Ovary (tissue), 9 donors: ENCODE results near the gene TBXAS1. TPM values are rescaled to one million over a fixed set of nuclear protein-coding genes. Genes with fewer than 3 reads are reported as not detected.

Experiments used
- DNase-seq, 5 donors: peaks; one replicate each; pipeline ENCODE4 v3.0.0-alpha.2; 2019 to 2020
- H3K27ac ChIP-seq, 2 donors: fragments of 200-600 bp; one replicate each; pipeline versions ENCODE4 v1.5.1 to v1.8.0; 2019 to 2022
- H3K27me3 ChIP-seq: fragments of 200-600 bp; one replicate; pipeline ENCODE4 v1.8.0; 2022
- H3K36me3 ChIP-seq: fragments of 200-600 bp; sonication (generic); one replicate; pipeline ENCODE4 v1.5.1; 2019
- H3K4me1 ChIP-seq: one replicate; pipeline ENCODE4 v1.8.1; 2013; ENCODE audit warnings: mild to moderate bottlenecking, moderate library complexity; ENCODE audit not compliant: insufficient read depth
- H3K4me3 ChIP-seq: fragments of 200-600 bp; sonication (generic); one replicate; pipeline ENCODE4 v1.5.1; 2017
- H3K9me3 ChIP-seq, 2 donors: fragments of 200-600 bp in 1 of 2; sonication (generic) in 1 of 2; one replicate each; pipeline versions ENCODE4 v1.5.1 to v1.8.1; 2013 to 2019; ENCODE audit warnings: mild to moderate bottlenecking in 1 of 2, moderate library complexity in 1 of 2
- CTCF ChIP-seq, 3 donors: fragments of 450-650 bp in 2 of 3; fragments of 200-600 bp in 1 of 3; IDR thresholded peaks; one replicate each; pipeline versions ENCODE4 v1.5.1 to v1.8.0; 2016 to 2022; ENCODE audit warnings: antibody characterized with exemption in 3 of 3, mild to moderate bottlenecking in 1 of 3
- EP300 ChIP-seq: sonication (generic); formaldehyde crosslinking; IDR thresholded peaks from one replicate; pipeline ENCODE4 v1.6.1; 2017; ENCODE audit warnings: antibody characterized with exemption
- POLR2A ChIP-seq: fragments of 450-650 bp; IDR thresholded peaks from one replicate; pipeline ENCODE4 v1.6.1; 2017; ENCODE audit warnings: antibody characterized with exemption, mild to moderate bottlenecking, moderate library complexity
- WGBS, 3 donors: extraction: QIAGEN DNeasy Blood & Tissue Kit in 1 of 3; methylation state at CpG; one replicate each; pipeline versions ENCODE4 v1.1.5 to v1.1.7; 2013 to 2017; 5-methylcytosine and 5-hydroxymethylcytosine counted together
- intact Hi-C, 4 donors: fragments of 100-400 bp; cut with DNase I; formaldehyde crosslinking; loops; one replicate each; pipeline versions ENCODE4 v1.11.0 to v1.15.1; 2022 to 2023
- polyA plus RNA-seq, 2 donors: library from polyadenylated mRNA; stranded (reverse); fragments of 200-250 nt in 1 of 2; fragments of 350-450 nt in 1 of 2; fragmentation: Illumina TruSeq in 1 of 2; extraction: RNeasy Lipid Tissue Mini Kit (QIAGEN cat#74804) in 1 of 2; gene quantifications; one replicate each; pipeline ENCODE4 v1.2.3, GENCODE V29; 2013 to 2014
- total RNA-seq, 7 donors: library from RNA; depleted of rRNA in 2 of 7; stranded (reverse); fragments of >200 nt in 2 of 7; fragmentation: NEBNext Ultra II Directional in 3 of 7; extraction: Animal tissue kit (Norgen Biotek cat#: 25700) in 3 of 7; gene quantifications; one replicate each; pipeline versions ENCODE4 v1.1.0 to v1.2.4, GENCODE V29; 2016 to 2023
- donor health status: DM: no; HTN: no; CAD: no; lungs with moderate emphysema.
- donor health status: DM: no; HTN: no; CAD: no.
- donor health status: Bipolar disorder and iron deficiency.
- donor health status: DM: yes; HTN: yes; CAD: no.
- donor health status: DM: no; HTN: no; CAD: no.
- donor health status: DM: yes; HTN: yes; CAD: no.

Gene TBXAS1
- total and polyA plus RNA-seq, 9 donors = 3.1 to 16.8 (median 9.0) TPM

- DNase-seq = no peak
- intact Hi-C loops = no loop called here
- Histone ChIP-seq H3K9me3 (no peaks in the 10 kb centered on the region), H3K36me3 (no peaks in the 10 kb centered on the region), H3K4me1 (no peaks in the 10 kb centered on the region), H3K27ac (no peak overlapping the region), H3K4me3 (no peak overlapping the region), H3K27me3 (no peaks in the 10 kb centered on the region)
- TF ChIP-seq EP300 (no peak), POLR2A (no peak), CTCF (IDR thresholded peaks at IDR 0.05) (no peak)
- WGBS, 3 donors = 87 to 91% (median 90%) methylated on average over 1 of the region's 1 CpG
Measured at GRCh38 chr7:139804571-139804970, 24.5 kb upstream of the TBXAS1 start.

- Histone ChIP-seq H3K4me3 (no peak overlapping the region), H3K4me1 (no peaks in the 10 kb centered on the region), H3K9me3 (no peaks in the 10 kb centered on the region), H3K36me3 (no peaks in the 10 kb centered on the region), H3K27ac (no peak overlapping the region), H3K27me3 (no peaks in the 10 kb centered on the region)
- intact Hi-C loops = no loop called here
- no peak for TF ChIP-seq EP300
- no peak for TF ChIP-seq POLR2A
- no peak for TF ChIP-seq CTCF (IDR thresholded peaks at IDR 0.05)
- WGBS, 3 donors = 79 to 89% (median 86%) methylated on average over 3 of the region's 3 CpGs
- no peak for DNase-seq
Measured at GRCh38 chr7:139807009-139807408, 22.1 kb upstream of the TBXAS1 start.

- no peak for DNase-seq
- intact Hi-C loops = no loop called here
- no peak overlapping the region for H3K4me3 ChIP-seq
- TF ChIP-seq EP300 = no peak
- TF ChIP-seq CTCF (IDR thresholded peaks at IDR 0.05) = no peak
- TF ChIP-seq POLR2A = no peak
- 66 to 75% (median 68%) methylated on average over 3 of the region's 3 CpGs for WGBS, 3 donors
- no peaks in the 10 kb centered on the region for H3K27me3 ChIP-seq
- no peaks in the 10 kb centered on the region for H3K9me3 ChIP-seq
- no peaks in the 10 kb centered on the region for H3K36me3 ChIP-seq
- no peak overlapping the region for H3K27ac ChIP-seq
- H3K4me1 ChIP-seq = no peaks in the 10 kb centered on the region
Measured at GRCh38 chr7:139808427-139808826, 20.6 kb upstream of the TBXAS1 start.

GRCh38 chr7:139808846-139809442 is 20.1 kb upstream of the TBXAS1 start:
- H3K27ac ChIP-seq = no peak overlapping the region
- no peaks in the 10 kb centered on the region for H3K27me3 ChIP-seq
- H3K36me3 ChIP-seq = no peaks in the 10 kb centered on the region
- H3K4me3 ChIP-seq = no peak overlapping the region
- no peak for TF ChIP-seq POLR2A
- no peak for TF ChIP-seq CTCF (IDR thresholded peaks at IDR 0.05)
- no peak for TF ChIP-seq EP300
- no peak for DNase-seq
- H3K4me1 ChIP-seq = no peaks in the 10 kb centered on the region
- H3K9me3 ChIP-seq = no peaks in the 10 kb centered on the region
- intact Hi-C loops = no loop called here
